A673 (cell line): ENCODE results near the gene TRNP1.

Source experiments
- CTCF ChIP-seq: fragments of 300-800, 200-600 bp; sonication (generic); conservative IDR thresholded peaks from 2 replicates; pipeline ENCODE4 v1.5.1; 2017; ENCODE audit warnings: low read depth, mild to moderate bottlenecking, antibody characterized with exemption, low read length, moderate library complexity, mixed read lengths
- EZH2 ChIP-seq: fragments of 200-600 bp; sonication (generic); IDR thresholded peaks from 2 replicates; pipeline ENCODE4 v1.6.1; 2017; ENCODE audit warnings: borderline replicate concordance, low read depth, mild to moderate bottlenecking, mixed read lengths, antibody characterized with exemption, low read length; ENCODE audit not compliant: poor library complexity, severe bottlenecking

GRCh38 chr1:27015260-27015659 lies 21.8 kb downstream of the TRNP1 start:
- no peak for TF ChIP-seq CTCF
- no peak for TF ChIP-seq EZH2
